Limb (tissue), 2 donors: ENCODE measurements around the gene SMIM27.
"Not testable (repeated sequence)": the region's sequence is repeated elsewhere in the genome, so short reads cannot be mapped to it uniquely, and the experiment has no call there.

Experiments used
- DNase-seq, 2 donors: peaks; one replicate each; pipeline ENCODE4 v3.0.0-alpha.2; 2016; ENCODE audit errors: extremely low spot score in 2 of 2

SMIM27 gene

GRCh38 chr9:32552172-32552872, at the start of gene SMIM27, which contains the start of gene TOPORS:
TSS of gene SMIM27 (plus strand) at chr9:32552327. CDS start at chr9:32552435, 108 bp downstream.
TSS of gene TOPORS (minus strand) at chr9:32552586. CDS start at chr9:32552436, 150 bp downstream.
- DNase-seq, result peak; percentile 95 to 97

GRCh38 chr9:32502464-32502863, 49.7 kb upstream of the SMIM27 start:
- no peak for DNase-seq

GRCh38 chr9:32503008-32503407, 49.1 kb upstream of the SMIM27 start:
- DNase-seq, result no peak

- no peak for DNase-seq
These were observed 43.4 kb upstream of the SMIM27 start for GRCh38 chr9:32508728-32509127.

- DNase-seq, result no peak
These were observed 35.9 kb upstream of the SMIM27 start for GRCh38 chr9:32516241-32516640.

GRCh38 chr9:32518276-32518675, 33.9 kb upstream of the SMIM27 start:
- no peak for DNase-seq

GRCh38 chr9:32523910-32524309, 28.2 kb upstream of the SMIM27 start:
- DNase-seq, result no peak

- DNase-seq, result not testable (repeated sequence)
These were observed 27.6 kb upstream of the SMIM27 start for GRCh38 chr9:32524558-32524891.

- no peak for DNase-seq
These were observed 27.0 kb upstream of the SMIM27 start for GRCh38 chr9:32524892-32525708.

GRCh38 chr9:32525709-32526030, 26.5 kb upstream of the SMIM27 start:
- DNase-seq, result no peak

GRCh38 chr9:32526041-32526706, 26.0 kb upstream of the SMIM27 start, which contains the start of gene RIGI:
TSS of gene RIGI (minus strand) at chr9:32526196. CDS start at chr9:32526166, 30 bp downstream.
- peak; percentile 87 to 88 for DNase-seq

- DNase-seq, result no peak
These were observed 25.4 kb upstream of the SMIM27 start for GRCh38 chr9:32526707-32527048.

- no peak for DNase-seq
These were observed 18.8 kb upstream of the SMIM27 start for GRCh38 chr9:32533336-32533735.

GRCh38 chr9:32533816-32534215, 18.3 kb upstream of the SMIM27 start:
- no peak for DNase-seq

GRCh38 chr9:32543047-32543446, 9.1 kb upstream of the SMIM27 start:
- no peak for DNase-seq

GRCh38 chr9:32545884-32546283, 6.2 kb upstream of the SMIM27 start:
- no peak for DNase-seq

GRCh38 chr9:32548213-32548612, 3.9 kb upstream of the SMIM27 start:
- not testable (repeated sequence) for DNase-seq

- peak in 1 of 2 donors; percentile 30 for DNase-seq
These were observed 2.0 kb upstream of the SMIM27 start for GRCh38 chr9:32550150-32550561.

- DNase-seq, result peak; percentile 96 to 99
These were observed 1.4 kb upstream of the SMIM27 start for GRCh38 chr9:32550562-32551275.

- peak; percentile 32 to 62 for DNase-seq
These were observed 663 bp upstream of the SMIM27 start for GRCh38 chr9:32551276-32552051.

- DNase-seq, result no peak
These were observed 2.0 kb downstream of the SMIM27 start for GRCh38 chr9:32554107-32554506.
